IgD-negative memory B cell (primary cell): ENCODE data around the gene S100A11. TPM values are rescaled to one million over a fixed set of nuclear protein-coding genes. Genes with fewer than 3 reads are reported as not detected.

ENCODE experiments used
- H3K27ac Mint-ChIP-seq, 3 donors: one replicate each; pipeline ENCODE4 v1.8.0; 2020 to 2022; ENCODE audit warnings: mild to moderate bottlenecking in 3 of 3, mixed read lengths in 3 of 3, moderate library complexity in 1 of 3
- H3K27me3 Mint-ChIP-seq: one replicate; pipeline ENCODE4 v1.8.0; 2021; ENCODE audit warnings: mixed read lengths
- H3K36me3 Mint-ChIP-seq: one replicate; pipeline ENCODE4 v1.8.0; 2020; ENCODE audit warnings: mild to moderate bottlenecking, mixed read lengths
- H3K4me1 Mint-ChIP-seq, 3 donors: one replicate each; pipeline ENCODE4 v1.8.0; 2020 to 2022; ENCODE audit warnings: mixed read lengths in 3 of 3, mild to moderate bottlenecking in 1 of 3
- H3K4me3 Mint-ChIP-seq, 4 donors: one replicate each; pipeline ENCODE4 v1.8.0; 2020 to 2022; ENCODE audit warnings: mild to moderate bottlenecking in 4 of 4, mixed read lengths in 4 of 4, moderate library complexity in 3 of 4
- H3K9me3 Mint-ChIP-seq, 3 donors: one replicate each; pipeline ENCODE4 v1.8.0; 2020 to 2021; ENCODE audit warnings: mixed read lengths in 3 of 3, mild to moderate bottlenecking in 1 of 3
- polyA plus RNA-seq: library from polyadenylated mRNA; unstranded; fragments of 300-500 nt; fragmentation: Illumina TruSeq; gene quantifications from one replicate; pipeline ENCODE4 v1.2.3, GENCODE V29; 2021

Gene S100A11
- polyA plus RNA-seq, 1 donor from 2014 or later: 140 TPM

DNA sequence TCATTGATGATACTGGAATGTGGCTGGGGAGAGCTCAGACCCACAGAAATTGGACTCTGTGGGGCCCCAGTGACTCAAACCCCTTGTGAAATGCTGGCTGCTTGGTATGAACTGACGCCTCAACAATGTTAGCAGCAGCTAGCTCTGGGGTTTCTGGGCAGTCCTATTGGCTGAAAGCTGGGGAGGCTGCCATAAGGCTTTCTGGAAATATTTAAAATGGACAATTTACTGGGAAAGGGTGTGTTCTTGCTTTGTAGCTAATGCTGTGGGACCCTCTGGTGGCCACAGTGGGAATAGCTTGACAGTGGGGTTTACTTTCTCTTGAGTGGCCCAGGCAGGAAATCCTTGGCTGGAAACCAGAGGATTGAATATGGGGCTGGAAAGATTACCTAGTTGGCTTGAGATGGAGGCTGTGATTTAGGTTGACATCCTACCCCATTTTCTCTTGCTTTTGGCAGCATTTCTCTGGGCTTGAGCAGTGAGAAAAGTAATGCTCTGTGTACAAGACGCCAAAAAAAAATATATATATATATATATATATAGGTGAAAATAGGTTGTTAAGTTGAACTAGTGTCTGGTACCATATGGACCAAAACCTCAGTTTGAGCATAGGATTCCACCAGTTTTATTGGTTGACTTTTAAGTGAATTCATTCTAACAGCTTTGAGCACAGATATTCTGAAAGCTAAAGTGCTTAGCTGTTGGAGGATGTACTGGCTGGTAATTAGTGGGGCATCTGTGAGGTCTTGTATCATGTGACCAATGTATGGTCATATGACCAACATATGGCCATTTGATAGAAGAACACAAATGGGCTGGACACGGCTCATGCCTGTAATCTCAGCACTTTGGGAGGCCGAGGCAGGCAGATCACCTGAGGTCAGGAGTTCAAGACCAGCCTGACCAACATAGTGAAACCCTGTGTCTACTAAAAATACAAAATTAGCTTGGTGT lies 34.9 kb downstream of the S100A11 start:
- H3K36me3 Mint-ChIP-seq: peaks cover 4% of the 10 kb centered on the region
- H3K4me1 Mint-ChIP-seq: no peaks in the 10 kb centered on the region
- no peaks in the 10 kb centered on the region for H3K9me3 Mint-ChIP-seq
- no peak overlapping the region for H3K4me3 Mint-ChIP-seq
- H3K27me3 Mint-ChIP-seq: peaks cover 4% of the 10 kb centered on the region
- peak overlapping the region in 1 of 3 donors; percentile 4 for H3K27ac Mint-ChIP-seq

DNA sequence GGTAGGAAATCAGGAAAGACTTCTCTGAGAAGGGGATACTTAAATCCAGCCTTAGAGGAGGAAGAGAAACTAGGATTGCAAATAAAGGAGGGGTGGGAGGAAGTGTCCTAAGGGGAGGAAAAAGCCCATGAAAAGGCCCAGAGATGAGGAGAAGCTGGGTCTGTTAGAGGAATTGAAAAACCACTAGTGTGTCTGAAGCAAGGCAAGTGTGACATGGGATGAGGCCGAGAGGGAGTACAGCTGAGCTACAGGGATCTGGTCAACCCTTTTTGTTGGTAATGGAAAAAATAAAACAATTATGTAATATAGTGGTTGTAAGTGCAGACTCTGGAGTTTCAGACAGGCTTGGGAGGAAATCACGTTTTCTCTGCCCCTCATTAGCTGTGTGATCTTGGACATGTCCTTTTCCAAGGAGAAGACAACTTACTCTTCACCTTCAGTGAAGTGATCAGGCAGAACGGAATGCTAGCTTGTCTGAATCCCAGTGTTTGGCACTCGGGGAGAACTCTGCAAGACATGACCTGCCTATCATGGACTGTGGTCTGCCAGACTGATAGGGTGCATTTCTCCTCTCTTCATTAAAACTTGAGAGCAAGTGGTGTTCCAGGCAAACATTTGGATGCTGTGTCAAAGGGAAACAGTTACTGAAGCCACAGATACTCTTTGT lies 35.7 kb downstream of the S100A11 start:
- Mint-ChIP-seq H3K27ac (no peak overlapping the region), H3K36me3 (peaks cover 4% of the 10 kb centered on the region), H3K4me3 (no peak overlapping the region), H3K27me3 (peaks cover 4% of the 10 kb centered on the region), H3K9me3 (no peaks in the 10 kb centered on the region), H3K4me1 (peaks cover 0 to under 1% (median 0%) of the 10 kb centered on the region in 3 donors)

DNA sequence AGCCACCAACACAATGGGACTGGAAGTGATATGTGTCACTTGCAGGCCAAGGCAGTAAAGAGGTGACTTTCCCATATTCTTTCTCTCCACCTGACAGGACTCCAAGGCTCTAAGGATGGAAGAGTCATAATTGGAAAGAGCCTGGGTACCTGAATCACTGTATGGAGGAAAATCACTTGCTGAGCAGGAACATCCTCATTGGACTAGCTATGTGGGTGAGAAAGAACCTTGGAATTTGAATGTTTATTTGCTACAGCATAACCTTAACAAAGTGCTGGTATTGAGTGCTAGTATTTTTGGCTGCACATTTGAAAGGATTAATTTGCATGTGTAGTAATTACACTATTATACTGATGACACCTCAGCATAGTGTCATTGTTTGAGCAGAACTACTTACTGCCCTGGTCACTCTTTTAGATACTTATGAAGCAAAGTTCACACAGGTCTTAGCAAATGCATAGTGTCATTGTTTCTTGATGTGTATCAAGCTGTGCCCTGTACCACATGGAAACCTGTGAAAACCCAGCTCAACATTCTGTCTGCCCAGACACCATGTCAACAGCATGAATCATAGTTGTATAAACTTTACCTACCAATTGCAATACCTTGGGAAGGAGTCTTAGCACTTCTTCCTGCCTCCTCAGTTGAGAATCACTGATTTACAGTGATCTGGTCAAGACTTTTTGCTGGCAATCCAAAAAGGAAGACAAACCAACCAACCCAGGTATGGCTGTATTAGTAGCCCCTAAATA lies 38.0 kb downstream of the S100A11 start:
- no peak overlapping the region for H3K27ac Mint-ChIP-seq
- no peaks in the 10 kb centered on the region for H3K9me3 Mint-ChIP-seq
- no peak overlapping the region for H3K4me3 Mint-ChIP-seq
- peaks cover 4% of the 10 kb centered on the region for H3K36me3 Mint-ChIP-seq
- H3K27me3 Mint-ChIP-seq: peaks cover 1% of the 10 kb centered on the region
- H3K4me1 Mint-ChIP-seq: peaks cover 2 to 6% (median 4%) of the 10 kb centered on the region in 3 donors

DNA sequence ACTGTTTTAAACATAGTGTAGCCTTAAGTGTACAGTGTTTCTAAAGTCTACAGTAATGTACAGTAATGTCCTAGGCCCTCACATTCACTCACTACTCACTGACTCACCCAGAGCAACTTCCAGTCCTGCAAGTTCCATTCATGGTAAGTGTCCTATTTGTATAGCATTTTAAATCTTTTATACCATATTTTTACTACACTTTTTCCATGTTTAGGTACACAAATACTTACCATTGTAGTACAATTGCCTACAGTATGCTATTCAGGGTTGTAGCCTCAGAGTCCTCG lies 39.6 kb downstream of the S100A11 start:
- H3K27me3 Mint-ChIP-seq: no peaks in the 10 kb centered on the region
- H3K27ac Mint-ChIP-seq: no peak overlapping the region
- no peaks in the 10 kb centered on the region for H3K9me3 Mint-ChIP-seq
- H3K36me3 Mint-ChIP-seq: peaks cover 2% of the 10 kb centered on the region
- H3K4me1 Mint-ChIP-seq: peaks cover 4 to 10% (median 10%) of the 10 kb centered on the region in 3 donors
- no peak overlapping the region for H3K4me3 Mint-ChIP-seq

DNA sequence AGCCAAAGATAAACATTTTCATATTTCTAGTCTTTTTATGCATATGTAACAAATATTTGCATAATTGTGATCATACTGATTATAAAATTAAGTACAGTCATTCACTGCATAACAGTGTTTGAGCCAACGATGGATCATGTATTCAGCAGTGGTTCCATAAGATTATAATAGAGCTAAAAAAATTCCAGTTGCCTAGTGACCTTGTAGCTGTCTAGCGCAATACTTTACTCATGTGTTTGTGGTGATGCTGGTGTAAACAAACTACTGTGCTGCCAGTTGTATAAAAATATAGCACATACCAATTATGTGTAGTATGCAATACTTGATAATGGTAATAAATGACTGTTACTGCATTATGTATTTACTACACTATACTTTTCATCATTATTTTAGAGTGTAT lies 41.0 kb downstream of the S100A11 start:
- Mint-ChIP-seq H3K27me3 (no peaks in the 10 kb centered on the region), H3K27ac (no peak overlapping the region), H3K9me3 (no peaks in the 10 kb centered on the region), H3K4me1 (peaks cover 4 to 20% (median 17%) of the 10 kb centered on the region in 3 donors), H3K4me3 (no peak overlapping the region), H3K36me3 (peaks cover 2% of the 10 kb centered on the region)

DNA sequence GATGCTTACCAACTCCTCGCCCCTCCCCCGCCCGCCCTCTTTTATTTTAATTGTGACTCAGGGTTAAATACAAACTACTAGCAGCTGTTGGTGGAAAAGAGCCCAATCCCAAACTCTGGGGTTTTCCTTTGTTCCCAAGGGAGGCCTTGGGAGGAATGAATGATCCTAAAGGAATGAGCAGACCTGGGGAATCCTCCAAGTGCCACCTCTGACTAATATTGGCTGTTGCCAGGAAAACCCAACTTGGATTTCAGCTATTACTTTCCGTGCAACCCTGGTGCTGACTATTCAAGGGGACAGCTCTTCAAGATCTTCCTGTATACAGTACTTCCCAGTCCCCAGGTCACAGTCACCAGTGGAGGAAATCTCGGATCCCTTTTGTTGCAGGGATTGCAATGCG lies 41.8 kb downstream of the S100A11 start:
- H3K4me3 Mint-ChIP-seq: peak overlapping the region; percentile 25 to 78 (median 70)
- H3K9me3 Mint-ChIP-seq: no peaks in the 10 kb centered on the region
- peaks cover 2% of the 10 kb centered on the region for H3K36me3 Mint-ChIP-seq
- H3K4me1 Mint-ChIP-seq: peaks cover 4 to 23% (median 23%) of the 10 kb centered on the region in 3 donors
- H3K27ac Mint-ChIP-seq: peak overlapping the region in 2 of 3 donors; percentile 62 to 71
- H3K27me3 Mint-ChIP-seq: no peaks in the 10 kb centered on the region

DNA sequence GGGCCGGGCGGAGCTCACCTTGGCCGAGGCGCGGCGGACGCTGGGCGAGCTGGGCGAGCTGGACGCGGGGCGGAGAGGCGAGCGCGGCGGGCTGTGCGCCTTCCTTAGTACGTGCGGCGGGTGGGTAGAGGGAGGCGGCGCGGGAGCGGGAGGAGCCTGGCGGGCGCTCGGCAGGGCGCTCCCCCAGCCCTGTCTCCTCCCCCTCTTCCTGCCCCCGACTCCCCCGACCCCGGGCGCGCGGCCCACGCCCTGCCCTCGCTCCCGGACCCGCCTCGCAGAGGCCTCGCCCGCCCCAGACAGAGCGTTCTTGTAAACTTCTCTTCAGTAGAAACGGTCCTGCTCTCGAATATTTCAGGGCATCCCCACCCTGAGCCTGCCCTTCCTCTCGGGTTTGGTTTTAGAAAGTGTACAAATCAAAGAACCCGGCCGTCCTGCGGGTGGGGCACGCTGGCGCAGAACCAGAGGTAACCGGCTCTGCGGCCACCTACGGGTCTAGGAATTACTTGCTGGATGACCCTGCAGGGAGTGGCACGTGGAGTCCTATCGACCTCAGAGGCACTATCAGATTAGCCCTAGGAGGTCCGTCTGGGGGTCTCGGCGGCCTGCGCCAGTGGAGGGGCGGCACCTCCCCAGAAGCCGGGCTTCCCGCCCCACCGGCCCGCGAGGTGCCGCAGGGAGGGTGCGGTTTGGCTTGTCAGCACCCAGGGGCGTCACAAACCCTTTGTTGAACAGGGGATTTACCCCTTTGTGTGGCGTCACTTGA lies 42.9 kb downstream of the S100A11 start, which contains the start of gene S100A10:
S100A10 (minus strand) TSS at position 126 of the 763 bp plus-strand sequence. CDS start 7,629 bp downstream, outside the sequence.
- H3K36me3 Mint-ChIP-seq: peaks cover 2% of the 10 kb centered on the region
- H3K4me3 Mint-ChIP-seq: peak within 1 kb of the TSS; percentile 88 to 99 (median 96)
- H3K27me3 Mint-ChIP-seq: no peaks in the 10 kb centered on the region
- peaks cover 4 to 26% (median 23%) of the 10 kb centered on the region in 3 donors for H3K4me1 Mint-ChIP-seq
- H3K27ac Mint-ChIP-seq: peak within 1 kb of the TSS; percentile 70 to 96 (median 96)
- H3K9me3 Mint-ChIP-seq: no peaks in the 10 kb centered on the region

DNA sequence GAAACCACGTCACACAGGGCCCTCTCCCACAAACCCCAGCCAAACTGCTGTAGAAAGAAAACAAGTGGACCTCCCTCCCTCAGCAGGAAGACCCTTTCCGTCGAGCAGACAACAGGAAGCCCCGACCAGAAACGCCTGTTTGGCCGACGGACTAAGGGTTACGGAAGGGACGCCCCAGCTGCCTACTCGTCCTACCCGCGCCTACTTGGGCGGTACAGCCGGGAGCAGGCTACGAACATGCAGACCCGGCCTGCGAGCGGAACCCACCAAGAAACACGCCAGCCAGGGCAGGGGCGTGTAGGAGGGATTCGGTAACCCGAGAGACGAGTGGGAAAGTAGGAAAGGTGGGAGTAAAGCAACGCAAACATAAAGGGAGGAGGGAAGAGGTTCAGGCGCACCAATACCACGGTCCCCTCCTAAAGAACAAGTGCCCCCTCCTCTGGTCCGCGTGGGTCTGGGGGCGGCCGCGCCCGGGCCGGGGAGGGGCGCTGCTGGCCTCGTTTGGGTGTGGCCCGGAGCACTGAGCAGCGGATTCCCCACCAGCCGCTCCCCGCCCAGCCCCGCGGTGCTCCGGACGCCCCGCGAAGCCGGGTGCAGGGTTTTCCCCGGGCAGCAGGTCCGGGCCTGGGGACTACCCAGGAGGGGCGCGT lies 43.6 kb downstream of the S100A11 start:
- Mint-ChIP-seq H3K36me3 (peaks cover 2% of the 10 kb centered on the region), H3K27ac (peak overlapping the region; percentile 38 to 96 (median 88)), H3K27me3 (no peaks in the 10 kb centered on the region), H3K9me3 (no peaks in the 10 kb centered on the region), H3K4me3 (peak overlapping the region; percentile 88 to 99 (median 96)), H3K4me1 (peaks cover 4 to 28% (median 26%) of the 10 kb centered on the region in 3 donors)

DNA sequence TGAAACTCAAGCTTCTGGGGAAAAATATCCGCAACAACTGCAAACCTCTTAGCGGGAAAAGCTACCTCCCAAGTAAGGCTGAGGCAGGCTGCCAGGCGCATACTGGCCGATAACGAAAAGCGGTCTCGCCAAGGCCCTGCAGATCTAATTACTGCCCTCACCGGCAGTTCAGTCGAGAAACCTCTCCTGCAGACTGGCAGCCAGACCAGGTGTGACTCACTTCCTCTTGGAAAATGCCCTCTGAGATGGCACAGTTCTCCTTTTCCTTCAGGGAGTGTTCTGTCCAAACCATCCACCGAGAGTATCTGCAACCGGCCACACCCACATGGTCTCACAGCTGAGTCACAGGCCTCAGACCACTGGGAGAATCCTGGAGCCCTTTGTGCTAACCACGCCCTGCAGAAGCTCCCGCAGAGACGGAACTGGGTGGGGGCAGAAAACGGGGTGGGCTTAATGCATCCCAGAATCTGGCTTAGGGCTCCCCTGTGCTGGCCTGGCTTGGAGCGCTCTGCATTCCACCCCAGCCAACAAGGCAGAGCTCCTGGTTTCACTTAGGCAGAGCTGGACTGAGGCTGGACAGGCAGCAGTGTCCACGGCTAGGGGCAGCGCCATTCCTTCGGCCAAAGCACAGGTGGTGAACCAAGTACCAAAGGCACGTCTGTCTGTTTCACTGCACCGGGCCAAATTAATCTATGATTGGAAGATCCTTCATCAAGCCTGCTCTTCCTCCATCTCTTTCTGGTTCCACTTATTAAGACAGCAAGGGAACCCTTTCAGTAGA lies 44.3 kb downstream of the S100A11 start:
- peaks cover 4 to 30% (median 28%) of the 10 kb centered on the region in 3 donors for H3K4me1 Mint-ChIP-seq
- no peaks in the 10 kb centered on the region for H3K27me3 Mint-ChIP-seq
- H3K4me3 Mint-ChIP-seq: peak overlapping the region; percentile 88 to 99 (median 96)
- no peaks in the 10 kb centered on the region for H3K9me3 Mint-ChIP-seq
- no peaks in the 10 kb centered on the region for H3K36me3 Mint-ChIP-seq
- peak overlapping the region; percentile 38 to 96 (median 88) for H3K27ac Mint-ChIP-seq

DNA sequence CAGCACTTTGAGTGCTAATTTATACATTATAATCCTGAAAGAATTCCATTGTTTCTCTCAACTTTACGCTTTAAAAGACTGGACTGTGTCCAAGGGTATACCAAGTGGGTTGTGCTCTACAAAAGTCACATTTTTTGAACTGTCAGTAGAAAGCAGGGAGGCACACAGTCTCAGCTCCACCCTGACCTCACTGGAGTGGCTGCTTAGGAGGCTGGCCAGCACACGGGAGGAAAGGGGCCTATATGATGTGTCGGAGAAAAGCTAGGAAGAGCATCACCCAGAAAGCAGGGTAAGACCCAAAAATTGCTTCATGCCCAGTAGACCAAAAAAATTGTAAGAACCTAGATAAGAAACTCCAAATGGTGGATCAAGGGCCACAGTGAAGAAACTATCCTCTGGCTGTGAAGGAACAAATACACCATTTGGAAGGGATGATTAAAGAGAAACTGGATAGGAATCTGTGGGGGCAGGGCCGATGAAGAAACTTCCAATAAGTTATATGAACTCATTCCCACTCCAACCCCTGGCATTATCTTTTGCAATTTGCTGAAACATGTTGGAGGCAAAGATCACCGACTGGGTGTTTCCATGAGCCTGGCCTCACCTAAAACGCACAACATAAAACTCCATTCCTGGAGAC lies 45.0 kb downstream of the S100A11 start:
- no peaks in the 10 kb centered on the region for H3K9me3 Mint-ChIP-seq
- H3K27ac Mint-ChIP-seq: peak overlapping the region in 2 of 3 donors; percentile 14 to 38
- no peaks in the 10 kb centered on the region for H3K36me3 Mint-ChIP-seq
- peak overlapping the region; percentile 57 to 99 (median 94) for H3K4me3 Mint-ChIP-seq
- H3K27me3 Mint-ChIP-seq: no peaks in the 10 kb centered on the region
- peaks cover 5 to 33% (median 31%) of the 10 kb centered on the region in 3 donors for H3K4me1 Mint-ChIP-seq

DNA sequence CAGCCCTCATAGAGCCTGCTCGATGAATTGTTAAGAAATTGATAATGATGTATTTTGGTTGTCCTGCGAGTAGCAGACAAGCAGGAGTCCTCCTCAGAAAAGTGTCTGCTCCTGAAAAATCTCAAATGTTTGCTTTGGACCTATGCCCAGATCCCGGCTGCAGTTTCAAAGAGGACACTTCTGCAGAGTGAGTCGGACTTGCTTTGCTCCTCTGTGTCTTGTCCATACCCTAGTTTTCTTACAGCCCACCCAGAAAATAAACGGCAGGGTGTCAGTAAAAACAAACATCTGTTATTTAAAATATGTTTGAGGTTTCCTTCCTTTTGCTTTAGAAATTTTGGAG lies 46.0 kb downstream of the S100A11 start:
- Mint-ChIP-seq H3K27me3 (no peaks in the 10 kb centered on the region), H3K9me3 (no peaks in the 10 kb centered on the region), H3K36me3 (no peaks in the 10 kb centered on the region), H3K4me3 (peak overlapping the region in 3 of 4 donors; percentile 10 to 88 (median 14)), H3K4me1 (peaks cover 11 to 39% (median 32%) of the 10 kb centered on the region in 3 donors), H3K27ac (no peak overlapping the region)

DNA sequence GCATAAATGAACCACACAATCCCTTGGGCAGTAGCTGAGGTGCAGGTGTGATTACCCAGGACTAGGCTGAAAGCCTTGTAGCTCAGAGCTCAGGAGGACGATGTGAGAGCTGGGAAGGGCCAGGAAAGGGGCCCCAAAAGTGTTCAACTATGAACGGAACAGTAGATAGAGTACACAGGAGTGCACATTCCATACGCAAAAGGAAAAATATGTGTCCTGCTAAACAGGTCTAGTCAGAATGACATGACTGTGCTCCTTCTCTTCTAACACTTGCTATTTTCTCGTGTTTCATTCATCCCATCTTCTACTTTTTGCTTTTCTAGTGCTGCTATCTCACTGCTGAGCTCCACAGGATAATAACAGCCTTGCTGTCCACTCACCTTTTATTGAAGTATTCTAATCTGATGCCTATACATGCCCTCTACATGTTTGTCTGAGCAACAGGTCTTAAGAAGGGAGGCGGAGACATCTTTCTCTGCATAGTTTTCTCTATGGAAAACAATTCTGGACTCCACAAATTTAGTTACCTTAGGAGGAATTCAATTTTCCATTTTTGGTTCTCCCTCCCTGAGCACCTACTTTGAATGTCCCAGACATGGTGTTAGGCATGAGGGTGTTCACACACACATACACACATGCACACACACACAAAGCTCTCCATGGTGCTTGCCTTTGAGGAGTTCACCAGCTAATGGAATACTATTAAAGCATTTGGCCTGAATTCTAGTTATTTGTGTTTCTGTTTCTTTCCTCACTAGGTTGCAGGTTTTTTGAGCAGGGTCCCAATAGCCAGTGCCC lies 46.5 kb downstream of the S100A11 start:
- H3K27ac Mint-ChIP-seq: no peak overlapping the region
- peak overlapping the region in 3 of 4 donors; percentile 10 to 88 (median 14) for H3K4me3 Mint-ChIP-seq
- H3K9me3 Mint-ChIP-seq: no peaks in the 10 kb centered on the region
- H3K36me3 Mint-ChIP-seq: no peaks in the 10 kb centered on the region
- H3K4me1 Mint-ChIP-seq: peaks cover 10 to 39% (median 32%) of the 10 kb centered on the region in 3 donors
- no peaks in the 10 kb centered on the region for H3K27me3 Mint-ChIP-seq
